ENCODE data around the gene CBLIF. TPM values are rescaled to one million over a fixed set of nuclear protein-coding genes. Genes with fewer than 3 reads are reported as not detected.
A peak's percentile ranks its signal among the peaks of the same experiment; 100 is the strongest.
"Not testable (repeated sequence)": the region's sequence is repeated elsewhere in the genome, so short reads cannot be mapped to it uniquely, and the experiment has no call there.

Gene CBLIF
- polyA plus RNA-seq, 1 donor from 2014 or later = not detected

- H3K36me3 Mint-ChIP-seq = no peaks in the 10 kb centered on the region
- H3K27ac Mint-ChIP-seq = peak overlapping the region in 1 of 3 donors; percentile 10
- no peaks in the 10 kb centered on the region for H3K9me3 Mint-ChIP-seq
- H3K4me3 Mint-ChIP-seq = no peak overlapping the region
- peaks cover 4% of the 10 kb centered on the region for H3K27me3 Mint-ChIP-seq
- H3K4me1 Mint-ChIP-seq = peaks cover 9 to 16% (median 10%) of the 10 kb centered on the region in 3 donors
Measured at GRCh38 chr11:59818572-59818971, 26.7 kb downstream of the CBLIF start.

GRCh38 chr11:59816434-59816833 is 28.9 kb downstream of the CBLIF start:
- Mint-ChIP-seq H3K4me3 (peak overlapping the region in 2 of 4 donors; percentile 22 to 31), H3K4me1 (peaks cover 5 to 13% (median 8%) of the 10 kb centered on the region in 3 donors)
- H3K9me3 Mint-ChIP-seq, H3K36me3 Mint-ChIP-seq, H3K27ac Mint-ChIP-seq, H3K27me3 Mint-ChIP-seq: not testable (repeated sequence)

GRCh38 chr11:59815754-59816153 is 29.5 kb downstream of the CBLIF start:
- Mint-ChIP-seq H3K9me3 (no peaks in the 10 kb centered on the region), H3K27me3 (peaks cover 4% of the 10 kb centered on the region), H3K4me1 (peaks cover 11 to 17% (median 12%) of the 10 kb centered on the region in 3 donors), H3K27ac (no peak overlapping the region), H3K36me3 (peaks cover 5% of the 10 kb centered on the region), H3K4me3 (no peak overlapping the region)

- peaks cover 16 to 22% (median 18%) of the 10 kb centered on the region in 3 donors for H3K4me1 Mint-ChIP-seq
- H3K9me3 Mint-ChIP-seq = no peaks in the 10 kb centered on the region
- no peak overlapping the region for H3K27ac Mint-ChIP-seq
- H3K27me3 Mint-ChIP-seq = peaks cover 4% of the 10 kb centered on the region
- peak overlapping the region in 1 of 4 donors; percentile 60 for H3K4me3 Mint-ChIP-seq
- H3K36me3 Mint-ChIP-seq = peaks cover 5% of the 10 kb centered on the region
Measured at GRCh38 chr11:59814021-59814420, 31.3 kb downstream of the CBLIF start.

- H3K4me3 Mint-ChIP-seq = no peak overlapping the region
- peaks cover 4% of the 10 kb centered on the region for H3K27me3 Mint-ChIP-seq
- no peaks in the 10 kb centered on the region for H3K9me3 Mint-ChIP-seq
- H3K27ac Mint-ChIP-seq = peak overlapping the region in 1 of 3 donors; percentile 50
- H3K4me1 Mint-ChIP-seq = peaks cover 14 to 19% (median 16%) of the 10 kb centered on the region in 3 donors
- H3K36me3 Mint-ChIP-seq = peaks cover 5% of the 10 kb centered on the region
Measured at GRCh38 chr11:59813364-59813763, 31.9 kb downstream of the CBLIF start.

- H3K27me3 Mint-ChIP-seq = peaks cover 4% of the 10 kb centered on the region
- peak overlapping the region in 1 of 3 donors; percentile 87 for H3K27ac Mint-ChIP-seq
- H3K9me3 Mint-ChIP-seq = no peaks in the 10 kb centered on the region
- peaks cover 5% of the 10 kb centered on the region for H3K36me3 Mint-ChIP-seq
- peak overlapping the region in 1 of 4 donors; percentile 99 for H3K4me3 Mint-ChIP-seq
- H3K4me1 Mint-ChIP-seq = peaks cover 13 to 16% (median 16%) of the 10 kb centered on the region in 3 donors
Measured at GRCh38 chr11:59812220-59812619, 33.1 kb downstream of the CBLIF start.

GRCh38 chr11:59810911-59811259 is 34.4 kb downstream of the CBLIF start:
- Mint-ChIP-seq H3K36me3 (peaks cover 5% of the 10 kb centered on the region), H3K9me3 (no peaks in the 10 kb centered on the region), H3K4me1 (peaks cover 8 to 13% (median 9%) of the 10 kb centered on the region in 3 donors), H3K27ac (peak overlapping the region; percentile 87 to 96 (median 96)), H3K4me3 (peak overlapping the region; percentile 92 to 99 (median 96)), H3K27me3 (no peaks in the 10 kb centered on the region)

- peak within 1 kb of the TSS; percentile 87 to 96 (median 96) for H3K27ac Mint-ChIP-seq
- peak within 1 kb of the TSS; percentile 92 to 99 (median 96) for H3K4me3 Mint-ChIP-seq
- peaks cover 8 to 13% (median 9%) of the 10 kb centered on the region in 3 donors for H3K4me1 Mint-ChIP-seq
- peaks cover 5% of the 10 kb centered on the region for H3K36me3 Mint-ChIP-seq
- no peaks in the 10 kb centered on the region for H3K9me3 Mint-ChIP-seq
- no peaks in the 10 kb centered on the region for H3K27me3 Mint-ChIP-seq
Measured at GRCh38 chr11:59810189-59810910, 34.9 kb downstream of the CBLIF start, which contains the start of gene MRPL16. MRPL16 (minus strand) TSS chr11:59810778; CDS start chr11:59810658, 120 bp downstream.

GRCh38 chr11:59807047-59807610 is 38.2 kb downstream of the CBLIF start:
- no peaks in the 10 kb centered on the region for H3K27me3 Mint-ChIP-seq
- peak overlapping the region in 2 of 4 donors; percentile 9 to 55 for H3K4me3 Mint-ChIP-seq
- peaks cover 5% of the 10 kb centered on the region for H3K36me3 Mint-ChIP-seq
- no peak overlapping the region for H3K27ac Mint-ChIP-seq
- H3K9me3 Mint-ChIP-seq = no peaks in the 10 kb centered on the region
- peaks cover 8 to 13% (median 9%) of the 10 kb centered on the region in 3 donors for H3K4me1 Mint-ChIP-seq

GRCh38 chr11:59804061-59804460 is 41.2 kb downstream of the CBLIF start:
- Mint-ChIP-seq H3K9me3 (no peaks in the 10 kb centered on the region), H3K36me3 (peaks cover 2% of the 10 kb centered on the region), H3K4me3 (no peak overlapping the region), H3K27me3 (no peaks in the 10 kb centered on the region), H3K27ac (no peak overlapping the region), H3K4me1 (no peaks in the 10 kb centered on the region)

GRCh38 chr11:59802639-59803176 is 42.6 kb downstream of the CBLIF start:
- H3K36me3 Mint-ChIP-seq = peaks cover 4% of the 10 kb centered on the region
- H3K4me1 Mint-ChIP-seq = no peaks in the 10 kb centered on the region
- peak overlapping the region in 1 of 4 donors; percentile 4 for H3K4me3 Mint-ChIP-seq
- peak overlapping the region in 1 of 3 donors; percentile 73 for H3K27ac Mint-ChIP-seq
- no peaks in the 10 kb centered on the region for H3K27me3 Mint-ChIP-seq
- H3K9me3 Mint-ChIP-seq = no peaks in the 10 kb centered on the region

GRCh38 chr11:59801981-59802638 is 43.2 kb downstream of the CBLIF start:
- Mint-ChIP-seq H3K27ac (no peak overlapping the region), H3K36me3 (peaks cover 5% of the 10 kb centered on the region), H3K9me3 (no peaks in the 10 kb centered on the region), H3K4me1 (no peaks in the 10 kb centered on the region), H3K27me3 (no peaks in the 10 kb centered on the region), H3K4me3 (no peak overlapping the region)

- Mint-ChIP-seq H3K36me3 (peaks cover 5% of the 10 kb centered on the region), H3K27ac (no peak overlapping the region), H3K27me3 (no peaks in the 10 kb centered on the region), H3K4me1 (no peaks in the 10 kb centered on the region), H3K9me3 (no peaks in the 10 kb centered on the region), H3K4me3 (no peak overlapping the region)
Measured at GRCh38 chr11:59801160-59801706, 44.1 kb downstream of the CBLIF start.

GRCh38 chr11:59800390-59801025 is 44.8 kb downstream of the CBLIF start:
- Mint-ChIP-seq H3K4me1 (no peaks in the 10 kb centered on the region), H3K36me3 (peaks cover 7% of the 10 kb centered on the region), H3K27me3 (no peaks in the 10 kb centered on the region), H3K27ac (no peak overlapping the region), H3K4me3 (no peak overlapping the region), H3K9me3 (no peaks in the 10 kb centered on the region)

Measured in IgD-negative memory B cell (primary cell).